Measurements from ENCODE around the gene ARL9. TPM values are rescaled to one million over a fixed set of nuclear protein-coding genes. Genes with fewer than 3 reads are reported as not detected.

The ARL9 gene
- total and polyA plus RNA-seq, 2 experiments from 2014 or later = 0.85 TPM; not detected in 1

DNA sequence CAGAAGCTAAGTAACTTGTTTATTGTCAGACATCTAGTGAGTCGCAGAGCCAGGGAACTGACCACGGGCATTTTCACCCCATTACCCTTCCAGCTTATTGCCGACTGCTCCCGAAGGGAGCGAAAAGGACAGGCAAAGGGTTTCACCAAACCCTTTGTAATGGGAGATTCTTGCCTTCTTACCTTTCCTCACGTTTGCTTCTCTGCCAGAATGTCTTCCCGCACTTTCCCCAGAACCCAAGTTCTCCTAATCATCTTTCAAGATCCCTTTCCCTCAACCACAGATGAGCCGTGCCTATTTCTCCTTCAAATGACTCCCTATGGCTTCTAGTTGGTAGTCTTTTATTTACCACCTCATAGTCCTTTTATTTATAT lies 38.7 kb upstream of the ARL9 start:
- WGBS (ENCODE audit: low lambda C conversion rate, missing lambda C conversion rate) = under 1% methylated on average over 8 of the region's 8 CpGs

DNA sequence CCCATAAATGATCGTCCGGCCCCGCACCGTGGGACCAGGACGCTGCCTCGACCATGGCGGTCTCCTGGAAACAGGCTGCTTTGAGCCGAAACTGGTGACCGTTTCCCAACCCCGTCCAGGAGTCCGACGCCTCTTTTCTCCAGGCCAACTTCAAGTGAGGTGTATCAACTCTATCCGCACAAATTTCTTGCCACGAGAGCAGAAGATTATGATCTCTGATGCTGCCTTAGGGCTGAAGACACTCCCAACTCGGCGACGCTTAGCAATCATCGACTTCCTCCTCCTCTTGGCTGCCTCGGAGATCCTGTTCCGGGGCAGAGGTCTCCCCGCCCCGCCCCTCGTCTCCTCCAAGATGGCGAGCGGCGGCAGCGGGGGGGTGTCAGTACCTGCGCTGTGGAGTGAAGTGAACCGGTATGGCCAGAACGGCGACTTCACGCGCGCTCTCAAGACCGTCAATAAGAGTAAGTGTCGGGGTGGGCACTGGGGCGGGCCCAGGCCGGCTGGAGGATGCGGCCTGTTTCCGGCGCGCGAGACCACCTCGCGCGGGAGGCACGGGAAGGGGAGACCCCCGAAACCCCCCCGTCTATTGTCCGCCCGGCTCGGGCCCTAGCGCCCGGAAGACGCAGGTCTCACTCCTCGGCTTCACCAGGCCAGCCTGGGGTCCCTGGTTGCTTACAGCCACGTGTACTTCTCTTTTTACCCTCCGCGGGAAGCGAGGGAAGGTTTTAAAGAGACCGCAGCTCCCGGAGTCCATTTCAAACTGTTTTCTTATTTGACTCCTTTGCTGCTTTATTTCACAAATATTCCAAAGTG lies 38.1 kb upstream of the ARL9 start, which contains the start of gene SRP72:
SRP72 (plus strand) TSS at position 334 of the 813 bp plus-strand sequence; CDS start at position 353, 19 bp downstream.
- peak within 1 kb of the TSS; percentile 84 for H2AFZ ChIP-seq
- H3K9me3 ChIP-seq (ENCODE audit: low read depth) = no peaks in the 10 kb centered on the region
- H3K4me2 ChIP-seq = peak within 1 kb of the TSS; percentile 89
- TF ChIP-seq EZH2 (IDR thresholded peaks at IDR 0.05; ENCODE audit: borderline replicate concordance) = no peak
- TF ChIP-seq, protein P1, sequence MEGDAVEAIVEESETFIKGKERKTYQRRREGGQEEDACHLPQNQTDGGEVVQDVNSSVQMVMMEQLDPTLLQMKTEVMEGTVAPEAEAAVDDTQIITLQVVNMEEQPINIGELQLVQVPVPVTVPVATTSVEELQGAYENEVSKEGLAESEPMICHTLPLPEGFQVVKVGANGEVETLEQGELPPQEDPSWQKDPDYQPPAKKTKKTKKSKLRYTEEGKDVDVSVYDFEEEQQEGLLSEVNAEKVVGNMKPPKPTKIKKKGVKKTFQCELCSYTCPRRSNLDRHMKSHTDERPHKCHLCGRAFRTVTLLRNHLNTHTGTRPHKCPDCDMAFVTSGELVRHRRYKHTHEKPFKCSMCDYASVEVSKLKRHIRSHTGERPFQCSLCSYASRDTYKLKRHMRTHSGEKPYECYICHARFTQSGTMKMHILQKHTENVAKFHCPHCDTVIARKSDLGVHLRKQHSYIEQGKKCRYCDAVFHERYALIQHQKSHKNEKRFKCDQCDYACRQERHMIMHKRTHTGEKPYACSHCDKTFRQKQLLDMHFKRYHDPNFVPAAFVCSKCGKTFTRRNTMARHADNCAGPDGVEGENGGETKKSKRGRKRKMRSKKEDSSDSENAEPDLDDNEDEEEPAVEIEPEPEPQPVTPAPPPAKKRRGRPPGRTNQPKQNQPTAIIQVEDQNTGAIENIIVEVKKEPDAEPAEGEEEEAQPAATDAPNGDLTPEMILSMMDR (IDR thresholded peaks at IDR 0.05; ENCODE audit: poor library complexity) = no peak
- TF ChIP-seq EZH2phosphoT487 (IDR thresholded peaks at IDR 0.05; ENCODE audit: low read depth, severe bottlenecking, unreplicated experiment) = no peak
- peak within 1 kb of the TSS; percentile 99 for H3K27ac ChIP-seq
- no peaks in the 10 kb centered on the region for H3K9me2 ChIP-seq (replicated peaks; ENCODE audit: insufficient read depth)
- peak within 1 kb of the TSS; percentile 66 for H3K4me3 ChIP-seq
- peaks cover 21% of the 10 kb centered on the region for H4K20me1 ChIP-seq (ENCODE audit: insufficient read depth, poor library complexity, severe bottlenecking)
- H3K36me3 ChIP-seq (replicated peaks; ENCODE audit: insufficient read depth, low read depth) = no peaks in the 10 kb centered on the region
- H3K27me3 ChIP-seq = no peaks in the 10 kb centered on the region
- peaks cover 28% of the 10 kb centered on the region for H3K4me1 ChIP-seq (ENCODE audit: insufficient read depth)
- under 1% methylated on average over 50 of the region's 62 CpGs for WGBS (ENCODE audit: low lambda C conversion rate, missing lambda C conversion rate)
- peaks cover 76% of the 10 kb centered on the region for H3K79me2 ChIP-seq
- DNase-seq (ENCODE audit: low spot score) = peak; percentile 96

More for the DNA sequence above, 38.7 kb upstream of the ARL9 start:
- H3K27me3 ChIP-seq = no peaks in the 10 kb centered on the region
- H3K4me2 ChIP-seq = peak overlapping the region; percentile 85
- peaks cover 21% of the 10 kb centered on the region for H4K20me1 ChIP-seq (ENCODE audit: insufficient read depth, poor library complexity, severe bottlenecking)
- H3K36me3 ChIP-seq (replicated peaks; ENCODE audit: insufficient read depth, low read depth) = no peaks in the 10 kb centered on the region
- H3K27ac ChIP-seq = peak overlapping the region; percentile 99
- TF ChIP-seq EZH2 (IDR thresholded peaks at IDR 0.05; ENCODE audit: borderline replicate concordance) (no peak), EZH2phosphoT487 (IDR thresholded peaks at IDR 0.05; ENCODE audit: low read depth, severe bottlenecking, unreplicated experiment) (no peak)
- TF ChIP-seq, protein P1 (IDR thresholded peaks at IDR 0.05; ENCODE audit: poor library complexity) = no peak
- H3K9me2 ChIP-seq (replicated peaks; ENCODE audit: insufficient read depth) = no peaks in the 10 kb centered on the region
- peak overlapping the region; percentile 65 for H3K4me3 ChIP-seq
- peaks cover 28% of the 10 kb centered on the region for H3K4me1 ChIP-seq (ENCODE audit: insufficient read depth)
- peaks cover 79% of the 10 kb centered on the region for H3K79me2 ChIP-seq
- DNase-seq (ENCODE audit: low spot score) = peak; percentile 17
- H2AFZ ChIP-seq = peak overlapping the region; percentile 84
- no peaks in the 10 kb centered on the region for H3K9me3 ChIP-seq (ENCODE audit: low read depth)

DNA sequence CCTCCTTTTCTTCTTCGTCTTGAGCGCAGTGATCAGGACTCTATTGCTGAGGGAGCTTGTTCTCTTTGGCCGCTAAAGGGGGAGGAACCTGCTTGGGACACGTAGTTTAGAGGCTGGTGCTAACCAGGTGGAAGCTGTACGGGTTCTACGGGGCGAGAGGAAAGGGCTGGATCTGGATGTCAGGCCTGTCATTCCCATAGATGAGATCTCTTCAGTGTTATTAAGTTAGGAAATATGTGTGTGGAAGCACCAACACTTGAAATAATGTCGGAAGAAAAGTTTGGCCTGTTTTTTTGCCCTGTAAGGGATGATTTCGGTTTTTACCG lies 37.5 kb upstream of the ARL9 start:
- under 1% methylated on average over 10 of the region's 10 CpGs for WGBS (ENCODE audit: low lambda C conversion rate, missing lambda C conversion rate)
- no peaks in the 10 kb centered on the region for H3K9me2 ChIP-seq (replicated peaks; ENCODE audit: insufficient read depth)
- peaks cover 28% of the 10 kb centered on the region for H3K4me1 ChIP-seq (ENCODE audit: insufficient read depth)
- no peak for TF ChIP-seq EZH2phosphoT487 (IDR thresholded peaks at IDR 0.05; ENCODE audit: low read depth, severe bottlenecking, unreplicated experiment)
- TF ChIP-seq EZH2 (IDR thresholded peaks at IDR 0.05; ENCODE audit: borderline replicate concordance) = no peak
- TF ChIP-seq, protein P1 (IDR thresholded peaks at IDR 0.05; ENCODE audit: poor library complexity) = no peak
- no peaks in the 10 kb centered on the region for H3K9me3 ChIP-seq (ENCODE audit: low read depth)
- no peaks in the 10 kb centered on the region for H3K36me3 ChIP-seq (replicated peaks; ENCODE audit: insufficient read depth, low read depth)
- peak overlapping the region; percentile 69 for H2AFZ ChIP-seq
- H3K27ac ChIP-seq = peak overlapping the region; percentile 99
- H4K20me1 ChIP-seq (ENCODE audit: insufficient read depth, poor library complexity, severe bottlenecking) = peaks cover 21% of the 10 kb centered on the region
- H3K4me3 ChIP-seq = peak overlapping the region; percentile 66
- H3K4me2 ChIP-seq = peak overlapping the region; percentile 89
- DNase-seq (ENCODE audit: low spot score) = peak; percentile 66
- no peaks in the 10 kb centered on the region for H3K27me3 ChIP-seq
- peaks cover 79% of the 10 kb centered on the region for H3K79me2 ChIP-seq
